Colon (tissue), 2 donors: ENCODE data around the gene GTF2F1.
"Not testable (repeated sequence)": the region's sequence is repeated elsewhere in the genome, so short reads cannot be mapped to it uniquely, and the experiment has no call there.

ENCODE experiments used
- FAIRE-seq: peaks from 2 replicates; lab custom pipeline; 2012; peaks lifted over from hg19 to GRCh38; lab: Jason Lieb, UNC
- donor health status: control.
- donor health status: control.

GTF2F1 gene

DNA sequence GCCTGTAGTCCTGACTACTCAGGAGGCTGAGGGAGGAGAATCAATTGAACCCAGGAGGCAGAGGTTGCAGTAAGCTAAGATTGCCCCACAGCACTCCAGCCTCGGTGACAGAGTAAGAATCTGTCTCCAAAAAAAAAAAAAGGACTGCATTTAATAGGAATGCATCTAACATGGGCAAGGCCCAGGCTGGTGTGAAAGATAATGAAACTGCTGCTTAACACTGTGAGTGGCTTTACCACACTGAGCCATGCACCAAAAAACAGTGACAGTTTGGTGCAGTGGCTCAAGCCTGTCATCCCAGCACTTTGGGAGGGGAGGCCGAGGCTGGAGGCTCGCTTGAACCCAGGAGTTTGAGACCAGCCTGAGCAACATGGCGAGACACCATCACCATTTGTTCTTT is 8.6 kb downstream of the GTF2F1 start:
- FAIRE-seq, result no peak

DNA sequence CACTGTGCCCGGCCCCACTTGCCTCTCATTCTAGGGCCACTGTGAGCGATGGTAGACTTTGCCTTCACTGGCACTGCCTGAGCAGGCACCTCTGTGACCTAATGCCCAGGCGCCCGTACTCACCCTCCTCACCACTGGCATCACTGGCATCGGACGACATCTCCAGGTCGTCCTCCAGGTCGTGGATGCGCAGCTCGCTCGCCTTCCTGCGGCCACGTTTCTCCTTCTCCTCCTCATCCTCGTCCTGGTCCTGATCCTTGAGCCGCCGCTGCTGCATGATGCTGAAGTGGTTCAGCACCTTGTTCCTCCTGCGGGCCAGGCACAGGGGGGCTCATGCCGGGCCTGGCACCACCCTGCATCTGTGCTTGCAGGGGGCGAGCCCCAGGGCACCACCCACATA is 9.8 kb downstream of the GTF2F1 start:
- no peak for FAIRE-seq

DNA sequence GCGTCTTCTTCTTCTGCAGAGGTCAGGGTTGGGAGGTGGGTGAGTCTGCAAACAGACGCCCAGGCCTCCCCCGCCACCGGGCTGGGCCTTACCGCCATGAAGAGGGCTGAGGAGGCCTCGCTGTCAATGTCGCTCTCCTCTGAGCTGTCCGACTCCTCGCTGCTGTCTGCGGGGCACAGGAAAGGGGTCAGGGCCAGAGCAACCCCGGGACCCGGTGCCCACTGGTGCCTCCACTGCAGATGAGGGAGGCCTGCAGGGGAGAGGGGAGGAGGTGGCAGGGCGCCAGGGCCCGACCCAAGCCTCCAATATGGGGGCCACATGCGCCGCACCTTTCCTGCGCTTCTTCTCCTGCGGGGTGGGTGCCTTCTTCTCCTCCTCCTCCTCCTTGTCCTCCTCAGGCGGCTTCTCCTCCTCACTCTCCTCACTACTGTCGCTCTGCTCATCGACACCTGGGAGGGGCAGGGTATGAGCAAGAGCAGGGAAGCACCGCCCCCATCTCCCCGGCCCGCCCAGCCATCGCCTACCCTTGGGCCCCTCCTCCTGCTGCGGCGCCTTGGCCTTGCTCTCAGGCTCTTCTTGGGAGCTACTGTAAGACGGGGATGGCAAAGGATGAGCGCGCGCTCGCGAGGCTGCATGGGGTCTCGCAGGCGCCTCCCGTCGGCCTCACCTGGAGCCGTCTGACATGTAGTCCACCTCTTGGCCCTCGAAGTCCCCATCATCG is 11.8 kb downstream of the GTF2F1 start:
- no peak for FAIRE-seq

DNA sequence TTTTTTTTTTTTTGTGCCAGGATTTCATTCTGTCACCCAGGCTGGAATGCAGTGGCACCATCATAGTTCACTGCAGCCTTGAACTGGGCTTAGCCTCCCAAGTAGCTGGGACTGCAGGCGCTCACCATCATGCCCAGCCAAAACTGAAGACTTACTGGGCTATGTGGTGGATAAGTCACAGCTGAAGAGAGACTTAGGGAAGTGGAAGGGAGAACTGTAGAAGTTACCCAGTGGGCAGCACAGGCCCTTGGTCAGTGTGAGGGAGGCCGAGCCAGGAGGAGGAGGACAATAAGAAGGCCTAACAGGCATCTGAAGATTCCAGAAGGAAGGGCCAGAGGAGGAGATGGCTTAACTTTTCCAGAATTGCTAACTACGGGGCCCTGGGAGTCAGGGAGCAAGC is 13.2 kb downstream of the GTF2F1 start:
- no peak for FAIRE-seq

DNA sequence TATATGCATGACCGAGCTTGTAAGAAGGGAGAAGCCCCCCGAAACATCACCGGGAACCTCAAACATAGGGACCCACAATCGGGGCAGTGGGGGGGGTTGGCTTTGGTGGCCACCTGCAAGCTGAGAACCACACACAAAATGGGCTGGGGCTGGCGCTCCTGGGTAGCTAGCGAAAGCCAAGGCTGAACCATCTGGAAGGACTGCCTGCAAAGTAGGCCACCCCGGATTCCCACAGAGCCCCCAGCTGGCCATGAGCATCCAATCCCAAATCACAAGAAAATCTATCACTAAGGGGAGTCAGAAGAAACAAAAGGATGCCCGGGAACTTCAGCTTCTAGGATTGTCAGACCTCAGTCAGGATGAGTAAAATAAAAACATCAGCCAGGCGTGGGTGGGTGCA is 14.5 kb downstream of the GTF2F1 start:
- no peak for FAIRE-seq

DNA sequence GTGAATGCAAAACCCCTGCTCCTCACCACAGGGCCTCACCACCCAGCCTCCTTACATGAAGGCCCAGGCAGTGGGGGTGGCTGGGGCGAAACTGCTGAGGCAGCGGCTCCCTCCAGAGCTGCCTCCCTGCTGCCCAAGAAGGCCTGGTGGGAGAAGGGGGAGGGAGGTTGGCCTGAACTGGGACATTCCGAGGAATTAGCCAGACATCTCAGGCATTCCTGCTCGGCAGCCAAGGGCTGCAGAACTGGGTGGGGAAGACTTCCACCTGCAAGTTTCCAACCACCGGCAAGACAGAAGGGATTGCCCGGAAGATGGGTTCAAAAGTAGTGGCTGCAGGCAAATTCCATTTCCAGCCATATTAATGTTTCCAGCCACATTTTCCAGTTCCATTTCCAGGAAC is 14.9 kb downstream of the GTF2F1 start:
- no peak for FAIRE-seq

DNA sequence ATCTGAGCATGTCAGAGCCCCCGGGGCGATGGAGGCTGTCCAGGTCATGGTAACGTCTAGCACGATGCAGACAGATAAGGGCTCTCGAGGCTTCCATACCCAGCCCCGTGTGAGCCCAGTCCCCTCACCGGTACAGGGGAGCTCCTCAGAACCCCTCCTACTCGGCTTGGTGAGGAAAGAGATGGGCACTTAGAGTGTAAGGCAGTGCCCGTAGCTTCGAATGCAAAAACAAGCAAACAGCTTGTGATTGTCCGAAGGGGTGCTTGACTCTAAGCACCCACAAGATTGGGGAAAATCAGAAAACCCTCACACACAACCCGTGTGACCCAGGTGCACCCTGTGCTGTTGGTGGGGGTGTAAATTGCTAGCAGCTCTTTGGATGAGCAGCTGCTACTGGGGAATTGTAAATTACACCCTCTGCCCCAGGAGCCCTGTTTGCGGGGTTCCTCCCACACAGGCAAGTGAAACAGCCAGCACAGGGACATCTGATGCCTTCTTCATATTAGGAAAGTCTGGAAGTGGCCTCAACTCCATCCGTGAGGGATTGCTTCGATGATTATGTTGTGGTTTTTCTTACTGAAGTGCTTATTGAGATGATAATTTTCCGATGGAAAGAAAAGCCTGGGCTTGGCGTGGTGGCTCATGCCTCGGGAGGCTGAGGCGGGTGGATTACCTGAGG is 16.3 kb downstream of the GTF2F1 start:
- no peak for FAIRE-seq

DNA sequence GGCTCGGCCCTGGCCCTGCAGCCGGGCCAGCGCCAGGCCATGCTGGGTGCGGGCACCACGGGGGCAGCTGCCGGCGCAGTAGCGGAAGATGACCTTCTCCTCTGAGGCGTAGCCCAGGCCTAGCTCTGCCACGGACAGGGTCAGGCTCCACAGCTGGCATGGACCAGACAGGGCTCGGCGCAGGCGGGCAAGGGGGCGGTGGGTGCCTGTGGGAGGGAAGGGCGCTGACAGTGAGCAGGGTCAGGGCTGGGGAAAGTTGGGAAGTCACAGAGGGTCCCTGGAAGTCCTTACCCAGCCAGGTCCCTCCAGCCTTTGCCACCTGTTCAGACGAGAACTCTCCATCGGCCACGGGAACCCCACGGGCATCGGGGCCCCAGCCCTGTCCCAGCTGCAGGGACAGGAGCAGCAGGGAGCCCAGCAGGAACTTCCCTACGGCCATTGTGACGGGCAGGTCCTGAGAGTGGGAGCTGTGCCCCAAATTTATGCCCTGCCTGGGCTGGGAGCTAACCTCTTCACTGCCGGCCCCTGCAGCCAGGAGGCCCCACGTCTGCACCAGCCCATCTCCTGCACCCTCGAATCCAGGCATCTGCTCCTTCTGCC is 17.5 kb downstream of the GTF2F1 start, which contains the start of gene PSPN:
Gene PSPN (minus strand): TSS at position 523 of the 600 bp plus-strand sequence. CDS start 84 bp downstream, at position 439.
- FAIRE-seq, result no peak

DNA sequence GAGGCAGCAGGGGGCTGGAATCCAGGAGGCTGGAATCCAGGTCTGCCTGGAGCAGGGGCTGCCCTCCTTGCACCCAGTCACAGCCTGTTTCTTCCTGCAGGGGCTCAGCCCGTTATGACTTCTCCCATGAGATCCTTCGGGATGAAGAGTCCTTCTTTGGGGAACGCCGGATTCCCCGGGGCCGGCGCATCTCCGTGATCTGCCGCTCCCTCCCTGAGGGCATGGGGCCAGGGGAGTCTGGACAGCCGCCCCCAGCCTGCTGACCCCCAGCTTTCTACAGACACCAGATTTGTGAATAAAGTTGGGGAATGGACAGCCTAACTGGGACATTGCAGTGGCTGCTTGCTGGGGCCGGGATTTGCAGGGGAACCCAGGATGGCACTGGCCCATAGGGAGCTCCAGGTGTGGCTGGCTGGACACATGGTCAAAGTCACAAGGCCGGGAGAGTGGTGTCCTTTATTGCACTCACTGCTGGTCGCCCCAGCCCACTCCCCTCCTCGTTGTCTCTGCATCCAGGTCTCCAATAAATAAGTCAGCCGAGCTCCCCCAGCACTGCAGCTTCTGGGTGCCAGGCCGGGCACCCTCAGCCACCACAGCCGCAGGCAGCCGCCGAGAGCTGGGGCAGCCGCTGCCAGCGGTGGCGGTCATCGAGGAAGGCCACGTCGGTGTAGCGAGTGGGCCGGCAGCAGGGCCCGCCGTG is 18.1 kb downstream of the GTF2F1 start:
- no peak for FAIRE-seq

DNA sequence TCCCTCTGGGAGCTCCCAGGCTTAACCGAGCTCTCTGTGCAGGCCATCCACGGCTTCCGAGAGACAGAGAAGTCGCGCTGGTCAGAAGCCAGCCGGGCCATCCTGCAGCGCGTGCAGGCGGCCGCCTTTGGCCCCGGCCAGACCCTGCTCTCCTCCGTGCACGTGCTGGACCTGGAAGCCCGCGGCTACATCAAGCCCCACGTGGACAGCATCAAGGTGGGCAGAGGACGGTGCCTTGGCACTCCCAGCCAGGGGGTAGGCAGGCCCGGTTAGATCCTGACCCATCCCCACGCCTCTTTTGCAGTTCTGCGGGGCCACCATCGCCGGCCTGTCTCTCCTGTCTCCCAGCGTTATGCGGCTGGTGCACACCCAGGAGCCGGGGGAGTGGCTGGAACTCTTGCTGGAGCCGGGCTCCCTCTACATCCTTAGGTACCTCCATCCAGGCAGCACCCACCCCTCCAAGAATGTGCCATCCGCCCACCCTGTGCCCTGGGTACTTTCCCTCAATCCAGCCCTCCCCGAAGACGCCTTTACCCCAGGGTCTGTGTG is 18.7 kb downstream of the GTF2F1 start:
- no peak for FAIRE-seq

DNA sequence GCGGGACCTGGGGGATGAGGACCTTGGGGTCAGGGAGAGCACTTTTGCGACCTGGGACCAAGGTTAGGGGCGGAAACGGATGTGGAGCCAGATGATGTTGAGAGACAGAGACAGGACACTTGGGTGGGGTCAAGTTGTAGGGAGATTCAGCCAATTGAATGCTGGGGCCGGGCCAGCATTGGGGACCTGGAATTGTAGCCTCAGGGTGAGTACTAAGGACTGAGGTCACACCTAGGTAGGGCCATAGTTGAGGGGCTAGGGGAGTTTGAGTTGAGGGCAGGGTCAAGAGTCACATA is 19.2 kb downstream of the GTF2F1 start:
- no peak for FAIRE-seq

DNA sequence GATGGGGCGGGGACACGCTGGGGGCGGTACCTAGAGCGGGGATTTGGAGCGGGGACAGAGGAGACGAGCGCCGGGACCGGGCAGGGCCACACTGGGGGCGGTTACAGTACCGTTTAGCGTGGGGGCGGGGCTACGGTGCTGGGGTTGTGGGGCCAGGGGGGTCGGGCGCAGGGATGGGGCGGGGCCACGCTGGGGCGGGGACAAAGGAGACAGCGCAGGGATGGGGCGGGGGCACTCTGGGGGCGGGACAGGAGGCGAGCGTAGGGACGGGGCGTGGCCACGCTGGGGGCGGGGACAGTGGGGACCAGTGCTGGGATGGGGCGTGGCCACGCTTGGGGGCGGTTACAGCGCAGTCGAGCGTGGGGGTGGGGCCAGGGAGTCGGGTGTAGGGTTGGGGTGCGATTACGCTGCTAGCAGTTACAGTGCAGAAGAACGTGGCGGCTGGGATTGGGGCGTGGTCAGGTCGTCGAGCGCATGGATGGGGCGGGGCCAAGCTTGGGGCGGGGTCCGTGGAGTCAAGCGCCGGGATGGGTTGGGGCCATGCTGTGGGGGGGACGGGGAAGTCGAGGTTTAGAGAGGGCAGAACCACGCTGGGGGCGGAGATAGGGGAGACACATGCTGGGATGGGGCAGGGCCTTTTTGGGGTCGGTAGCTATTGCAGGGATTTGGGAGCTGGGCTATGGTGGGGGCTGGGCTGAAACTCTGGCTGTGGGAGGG is 19.7 kb downstream of the GTF2F1 start:
- FAIRE-seq, result no peak

DNA sequence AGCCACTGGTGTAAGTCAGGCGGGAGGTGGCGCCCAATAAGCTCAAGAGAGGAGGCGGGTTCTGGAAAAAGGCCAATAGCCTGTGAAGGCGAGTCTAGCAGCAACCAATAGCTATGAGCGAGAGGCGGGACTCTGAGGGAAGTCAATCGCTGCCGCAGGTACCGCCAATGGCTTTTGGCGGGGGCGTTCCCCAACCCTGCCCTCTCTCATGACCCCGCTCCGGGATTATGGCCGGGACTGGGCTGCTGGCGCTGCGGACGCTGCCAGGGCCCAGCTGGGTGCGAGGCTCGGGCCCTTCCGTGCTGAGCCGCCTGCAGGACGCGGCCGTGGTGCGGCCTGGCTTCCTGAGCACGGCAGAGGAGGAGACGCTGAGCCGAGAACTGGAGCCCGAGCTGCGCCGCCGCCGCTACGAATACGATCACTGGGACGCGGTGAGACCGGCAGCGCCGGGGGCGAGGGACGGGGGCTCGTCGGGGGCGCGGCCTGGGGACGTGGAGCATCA is 20.3 kb downstream of the GTF2F1 start, which contains the start of gene ALKBH7:
Gene ALKBH7 (plus strand): TSS at position 201 of the 502 bp plus-strand sequence. CDS start 27 bp downstream, at position 228.
- peak; percentile 94 for FAIRE-seq

DNA sequence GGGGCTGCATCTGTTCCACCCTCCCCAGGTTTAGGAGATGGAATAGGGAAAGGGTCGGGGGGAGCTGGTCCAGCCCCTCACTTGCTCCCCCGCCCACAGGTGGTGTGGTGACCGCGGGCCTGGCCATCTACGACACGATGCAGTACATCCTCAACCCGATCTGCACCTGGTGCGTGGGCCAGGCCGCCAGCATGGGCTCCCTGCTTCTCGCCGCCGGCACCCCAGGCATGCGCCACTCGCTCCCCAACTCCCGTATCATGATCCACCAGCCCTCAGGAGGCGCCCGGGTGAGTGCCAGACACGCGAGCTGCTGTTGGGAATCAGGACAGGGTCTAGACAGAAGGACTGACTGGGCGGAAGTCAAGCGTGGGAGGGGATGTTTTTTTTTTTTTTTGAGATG is 28.6 kb downstream of the GTF2F1 start:
- FAIRE-seq, result no peak

DNA sequence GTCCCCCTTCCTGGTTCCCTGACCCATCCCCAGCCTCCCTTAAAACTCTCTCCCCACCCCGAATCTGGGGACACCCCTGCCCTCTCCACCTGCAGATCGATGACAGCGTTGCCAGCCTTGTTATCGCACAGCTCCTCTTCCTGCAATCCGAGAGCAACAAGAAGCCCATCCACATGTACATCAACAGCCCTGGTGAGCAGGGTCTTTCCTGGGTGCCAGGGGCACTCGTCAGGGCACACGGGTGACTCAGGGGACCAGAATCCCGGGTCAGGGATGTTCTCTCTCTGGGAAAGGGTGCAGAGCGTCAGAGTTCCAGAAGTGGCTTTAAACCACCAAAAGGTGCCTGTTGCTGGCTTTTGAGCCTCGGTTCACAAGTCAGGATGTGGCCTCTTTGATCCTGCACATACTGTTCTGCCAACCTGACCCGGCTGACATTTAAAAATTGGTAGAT is 30.6 kb downstream of the GTF2F1 start:
- FAIRE-seq, result no peak

DNA sequence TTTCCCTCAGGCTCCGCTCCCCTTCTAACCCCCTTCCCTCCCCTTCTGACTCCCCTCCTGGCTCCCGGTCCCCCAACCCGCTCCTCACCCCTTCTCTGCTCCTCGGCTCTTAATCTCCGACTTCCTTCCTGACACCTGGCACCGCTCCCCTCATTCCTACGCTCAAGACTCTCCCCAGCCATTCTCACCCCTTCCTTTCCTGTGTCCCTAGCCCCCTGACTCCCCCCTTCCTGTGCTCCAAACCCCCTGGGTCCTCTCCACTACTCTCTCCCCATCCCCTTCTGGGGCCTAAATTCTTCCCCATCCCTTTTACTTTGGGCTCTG is 31.0 kb downstream of the GTF2F1 start:
- no peak for FAIRE-seq

DNA sequence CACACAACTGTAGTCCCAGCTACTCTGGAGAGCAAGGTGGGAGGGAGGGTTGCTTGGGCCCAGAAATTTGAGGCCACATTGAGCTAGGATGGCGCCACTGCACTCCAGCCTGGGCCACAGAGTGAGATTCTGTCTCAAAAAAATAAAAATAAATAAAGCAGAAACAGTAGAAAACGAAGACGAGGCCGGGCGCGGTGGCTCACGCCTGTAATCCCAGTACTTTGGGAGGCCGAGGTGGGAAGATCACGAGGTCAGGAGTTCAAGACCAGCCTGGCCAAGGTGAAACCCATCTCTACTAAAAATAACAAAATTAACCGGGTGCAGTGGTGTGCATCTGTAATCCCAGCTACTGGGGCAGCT is 32.1 kb downstream of the GTF2F1 start:
- FAIRE-seq, result not testable (repeated sequence)

DNA sequence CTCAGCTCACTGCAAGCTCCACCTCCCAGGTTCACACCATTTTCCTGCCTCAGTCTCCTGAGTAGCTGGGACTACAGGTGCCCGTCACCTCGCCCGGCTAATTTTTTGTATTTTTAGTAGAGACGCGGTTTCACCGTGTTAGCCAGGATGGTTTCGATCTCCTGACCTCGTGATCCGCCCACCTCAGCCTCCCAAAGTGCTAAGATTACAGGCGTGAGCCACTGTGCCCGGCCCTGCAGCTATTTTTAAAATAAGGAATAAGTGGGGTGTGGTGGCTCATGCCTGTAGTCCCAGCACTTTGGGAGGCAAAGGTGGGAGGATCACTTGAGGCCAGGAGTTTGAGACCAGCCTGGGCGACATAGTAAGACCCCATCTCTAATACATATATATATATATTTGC is 32.5 kb downstream of the GTF2F1 start:
- not testable (repeated sequence) for FAIRE-seq

DNA sequence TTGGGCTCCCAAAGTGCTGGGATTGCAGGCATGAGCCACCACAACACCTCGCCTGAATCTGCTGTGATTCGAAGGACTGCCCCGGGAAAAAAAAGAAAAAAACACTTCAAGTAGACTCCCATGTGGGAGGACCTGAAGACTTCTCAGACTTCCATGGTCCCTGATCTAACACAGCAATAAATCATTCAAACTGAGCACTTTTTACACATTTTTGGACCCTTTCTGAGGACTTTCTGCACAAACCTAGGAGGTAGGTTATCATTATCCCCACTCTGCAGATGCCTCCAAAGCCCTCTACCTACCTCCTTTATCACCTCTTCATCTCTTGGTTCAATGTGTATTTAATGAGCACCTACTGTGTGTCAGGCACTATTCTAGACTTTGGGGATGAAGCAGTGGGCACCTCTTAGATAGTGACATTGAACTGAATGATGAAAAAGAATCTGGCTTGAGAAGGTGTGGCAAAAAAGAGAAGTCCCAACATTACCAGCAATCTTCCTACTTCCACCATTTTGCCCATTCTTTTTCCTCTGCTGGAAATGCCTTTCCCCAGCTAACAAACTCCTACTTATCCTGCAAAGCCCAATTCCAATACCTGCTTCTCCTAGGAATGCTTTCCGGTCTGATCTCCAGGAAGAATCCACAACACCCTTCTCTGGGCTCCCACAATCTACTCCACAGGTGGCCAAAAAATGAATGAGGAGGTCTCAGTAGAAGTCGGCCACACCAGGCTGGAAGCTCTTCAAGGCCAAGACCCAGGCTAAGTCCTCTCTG is 33.2 kb downstream of the GTF2F1 start:
- FAIRE-seq, result no peak

DNA sequence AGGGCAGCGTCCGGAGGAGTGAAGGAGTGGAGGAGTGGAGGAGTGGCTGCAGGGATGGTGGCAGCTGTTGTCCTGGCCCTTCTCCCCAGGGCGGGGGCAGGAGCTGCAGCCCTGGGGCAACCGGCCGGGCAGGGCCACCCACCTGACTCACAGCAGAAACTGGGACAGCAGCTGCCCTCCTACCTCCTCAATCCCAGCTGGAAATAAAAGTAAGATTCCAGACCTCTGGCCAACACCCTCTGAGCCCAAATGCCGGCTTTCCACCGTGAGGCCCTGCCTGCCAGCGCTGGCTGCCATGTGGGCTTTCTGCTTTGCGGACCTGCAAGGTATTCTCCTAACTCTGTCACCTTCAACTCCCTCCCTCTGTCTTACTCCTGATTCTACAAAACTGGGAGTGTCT is 35.0 kb downstream of the GTF2F1 start:
- FAIRE-seq, result no peak

DNA sequence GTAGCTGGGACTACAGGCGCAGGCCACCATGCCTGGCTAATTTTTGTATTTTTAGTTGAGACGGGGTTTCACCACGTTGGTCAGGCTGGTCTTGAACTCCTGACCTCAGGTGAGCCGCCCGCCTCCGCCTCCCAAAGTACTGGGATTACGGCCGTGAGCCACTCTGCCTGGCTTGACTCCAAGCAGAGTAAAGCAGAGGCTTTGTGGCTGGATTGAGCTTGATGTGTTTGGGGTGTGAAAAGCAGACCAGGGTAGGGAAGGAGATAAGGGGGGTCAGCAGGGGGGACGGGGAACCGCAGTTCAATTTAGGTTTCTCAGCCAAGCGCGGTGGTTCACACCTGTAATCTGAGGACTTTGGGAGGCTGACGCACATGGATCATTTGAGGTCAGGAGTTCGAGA is 35.8 kb downstream of the GTF2F1 start:
- no peak for FAIRE-seq
